ENCODE data around the gene LRRK1. TPM values are rescaled to one million over a fixed set of nuclear protein-coding genes. Genes with fewer than 3 reads are reported as not detected.
A peak's percentile ranks its signal among the peaks of the same experiment; 100 is the strongest.

The LRRK1 gene
- polyA plus RNA-seq, 1 donor (not counting 4 experiments of a cell fraction or from before 2014, with no cell fraction given), result 6.2 TPM

- DNase-seq (ENCODE audit: low read depth, low spot score) (no peak), FAIRE-seq (peak; percentile 68)
- Histone ChIP-seq H3K4me1 (ENCODE audit: control insufficient read depth, extremely low read depth, insufficient read depth, low read length) (peaks cover 21% of the 10 kb centered on the region), H2AFZ (ENCODE audit: control insufficient read depth, low read length) (no peak overlapping the region), H3K9me1 (ENCODE audit: control insufficient read depth, extremely low read depth, insufficient read depth, low read length) (no peaks in the 10 kb centered on the region), H3K4me3 (ENCODE audit: control insufficient read depth in 2 of 3, extremely low read depth in 1 of 3, insufficient read depth in 2 of 3, low read depth in 1 of 3, low read length in 3 of 3) (no peak overlapping the region), H3K9me3 (ENCODE audit: control insufficient read depth, low read depth, low read length) (no peaks in the 10 kb centered on the region), H3K4me2 (ENCODE audit: control insufficient read depth, extremely low read depth, insufficient read depth, low read depth, low read length) (no peak overlapping the region), H3K27me3 (ENCODE audit: control insufficient read depth, extremely low read depth, insufficient read depth, low read length) (no peaks in the 10 kb centered on the region), H3K9ac (ENCODE audit: control insufficient read depth, extremely low read depth, insufficient read depth, low read length) (no peak overlapping the region), H3K27ac (ENCODE audit: control insufficient read depth, insufficient read depth, low read length) (no peak overlapping the region), H4K20me1 (ENCODE audit: control insufficient read depth, extremely low read depth, insufficient read depth, low read length) (no peaks in the 10 kb centered on the region), H3K36me3 (ENCODE audit: control insufficient read depth in 2 of 2, extremely low read depth in 1 of 2, insufficient read depth in 2 of 2, low read length in 2 of 2) (no peaks in the 10 kb centered on the region), H3K79me2 (ENCODE audit: control insufficient read depth, insufficient read depth, low read length) (peaks cover 12% of the 10 kb centered on the region)
- dilution Hi-C loops (cut with MboI; ENCODE audit: extremely low pct_ligation_motif_present, low sequenced_read_pairs), result no loop called here
- TF ChIP-seq CTCF (optimal IDR thresholded peaks at IDR 0.05 in 1 of 3, IDR thresholded peaks at IDR 0.05 in 1 of 3, conservative IDR thresholded peaks at IDR 0.05 in 1 of 3; ENCODE audit: extremely low read depth in 1 of 3, insufficient read depth in 2 of 3, low read length in 3 of 3) (no peak), EZH2 (IDR thresholded peaks at IDR 0.05; ENCODE audit: low read length) (no peak)
Observed at GRCh38 chr15:100875976-100876375, 43.2 kb upstream of the LRRK1 start.

GRCh38 chr15:100877551-100877950 lies 41.6 kb upstream of the LRRK1 start:
- peak; percentile 84 for DNase-seq (ENCODE audit: low read depth, low spot score)
- Histone ChIP-seq H3K9me1 (ENCODE audit: control insufficient read depth, extremely low read depth, insufficient read depth, low read length) (no peaks in the 10 kb centered on the region), H2AFZ (ENCODE audit: control insufficient read depth, low read length) (no peak overlapping the region), H3K4me2 (ENCODE audit: control insufficient read depth, extremely low read depth, insufficient read depth, low read depth, low read length) (peak overlapping the region; percentile 2), H3K9me3 (ENCODE audit: control insufficient read depth, low read depth, low read length) (no peaks in the 10 kb centered on the region), H3K27ac (ENCODE audit: control insufficient read depth, insufficient read depth, low read length) (no peak overlapping the region), H3K4me3 (ENCODE audit: control insufficient read depth in 2 of 3, extremely low read depth in 1 of 3, insufficient read depth in 2 of 3, low read depth in 1 of 3, low read length in 3 of 3) (no peak overlapping the region), H3K36me3 (ENCODE audit: control insufficient read depth in 2 of 2, extremely low read depth in 1 of 2, insufficient read depth in 2 of 2, low read length in 2 of 2) (no peaks in the 10 kb centered on the region), H4K20me1 (ENCODE audit: control insufficient read depth, extremely low read depth, insufficient read depth, low read length) (no peaks in the 10 kb centered on the region), H3K9ac (ENCODE audit: control insufficient read depth, extremely low read depth, insufficient read depth, low read length) (no peak overlapping the region), H3K27me3 (ENCODE audit: control insufficient read depth, extremely low read depth, insufficient read depth, low read length) (no peaks in the 10 kb centered on the region), H3K79me2 (ENCODE audit: control insufficient read depth, insufficient read depth, low read length) (peaks cover 28% of the 10 kb centered on the region), H3K4me1 (ENCODE audit: control insufficient read depth, extremely low read depth, insufficient read depth, low read length) (peaks cover 21% of the 10 kb centered on the region)
- no peak for TF ChIP-seq EZH2 (IDR thresholded peaks at IDR 0.05; ENCODE audit: low read length)
- TF ChIP-seq CTCF (optimal IDR thresholded peaks at IDR 0.05 in 1 of 3, IDR thresholded peaks at IDR 0.05 in 1 of 3, conservative IDR thresholded peaks at IDR 0.05 in 1 of 3; ENCODE audit: extremely low read depth in 1 of 3, insufficient read depth in 2 of 3, low read length in 3 of 3), result no peak
- FAIRE-seq, result peak; percentile 48
- dilution Hi-C loops (cut with MboI; ENCODE audit: extremely low pct_ligation_motif_present, low sequenced_read_pairs), result no loop called here
